Prostate gland (tissue), 2 donors: Measurements from ENCODE around the gene MYADML2. TPM values are rescaled to one million over a fixed set of nuclear protein-coding genes. Genes with fewer than 3 reads are reported as not detected.

ENCODE experiments used
- DNase-seq: peaks from one replicate; pipeline ENCODE4 v3.0.0-alpha.2; 2019; ENCODE audit warnings: low spot score
- H3K27ac ChIP-seq, 2 donors: fragments of 200-600 bp; sonication (generic); 2 replicates each; pipeline ENCODE4 v1.5.1; 2017 to 2019
- H3K27me3 ChIP-seq: fragments of 200-600 bp; sonication (generic); replicated peaks from 2 replicates; pipeline ENCODE4 v1.5.1; 2019; ENCODE audit not compliant: insufficient read depth
- H3K36me3 ChIP-seq, 2 donors: fragments of 200-600 bp; sonication (generic); 1 replicate in 1 of 2; 2 replicates in 1 of 2; pipeline versions ENCODE4 v1.5.1 to v1.8.1; 2017 to 2019
- H3K4me1 ChIP-seq: fragments of 200-600 bp; sonication (generic); replicated peaks from 2 replicates; pipeline ENCODE4 v1.5.1; 2019
- H3K4me3 ChIP-seq, 2 donors: fragments of 200-600 bp; sonication (generic); 2 replicates each; pipeline ENCODE4 v1.5.1; 2017 to 2019
- H3K9me3 ChIP-seq: fragments of 200-600 bp; sonication (generic); 2 replicates; pipeline ENCODE4 v1.5.1; 2017
- CTCF ChIP-seq, 4 experiments: fragments of 200-600 bp in 2 of 4; fragments of 450-650 bp in 2 of 4; sonication (generic) in 2 of 4; IDR thresholded peaks; 1 replicate in 3 of 4; 2 replicates in 1 of 4; pipeline ENCODE4 v1.5.1; 2016 to 2019; ENCODE audit warnings: antibody characterized with exemption in 4 of 4, mild to moderate bottlenecking in 2 of 4, moderate library complexity in 2 of 4
- POLR2A ChIP-seq: fragments of 450-650 bp; IDR thresholded peaks from one replicate; pipeline ENCODE4 v1.6.1; 2016; ENCODE audit warnings: antibody characterized with exemption, mild to moderate bottlenecking
- POLR2AphosphoS5 ChIP-seq: sonication (generic); formaldehyde crosslinking; IDR thresholded peaks from one replicate; pipeline ENCODE4 v1.6.1; 2017; ENCODE audit warnings: antibody characterized with exemption
- WGBS: methylation state at CpG from one replicate; pipeline ENCODE4 v1.1.5; 2018; 5-methylcytosine and 5-hydroxymethylcytosine counted together
- intact Hi-C: fragments of 100-400 bp; cut with DNase I; formaldehyde crosslinking; loops from one replicate; pipeline ENCODE4 v1.14.2; 2022
- total RNA-seq, 2 donors: library from RNA; depleted of rRNA; stranded (reverse); fragments of >200 nt; gene quantifications; one replicate each; pipeline ENCODE4 v1.1.0, GENCODE V29; 2016

MYADML2 gene
- total RNA-seq, 2 donors from 2014 or later, result 0.14 TPM; not detected in 1

- intact Hi-C loops, result no loop called here
- Histone ChIP-seq H3K27ac (no peak overlapping the region), H3K27me3 (no peaks in the 10 kb centered on the region), H3K4me3 (no peak overlapping the region), H3K36me3 (no peaks in the 10 kb centered on the region), H3K4me1 (peaks cover 10% of the 10 kb centered on the region), H3K9me3 (no peaks in the 10 kb centered on the region)
- no peak for TF ChIP-seq POLR2AphosphoS5
- no peak for TF ChIP-seq POLR2A
- no peak for TF ChIP-seq CTCF (IDR thresholded peaks at IDR 0.05)
- no peak for DNase-seq
- 91% methylated on average over 15 of the region's 15 CpGs for WGBS
These were observed 40.4 kb downstream of the MYADML2 start for GRCh38 chr17:81906476-81907218.

- no peak for TF ChIP-seq POLR2AphosphoS5
- no peak for TF ChIP-seq CTCF (IDR thresholded peaks at IDR 0.05)
- no peak for TF ChIP-seq POLR2A
- no peaks in the 10 kb centered on the region for H3K36me3 ChIP-seq
These were observed 41.0 kb downstream of the MYADML2 start for GRCh38 chr17:81905993-81906392.

GRCh38 chr17:81905424-81905875 lies 41.6 kb downstream of the MYADML2 start:
- WGBS, result 94% methylated on average over 16 of the region's 16 CpGs
- Histone ChIP-seq H3K4me1 (peaks cover 10% of the 10 kb centered on the region), H3K27me3 (no peaks in the 10 kb centered on the region), H3K9me3 (no peaks in the 10 kb centered on the region), H3K27ac (no peak overlapping the region), H3K4me3 (no peak overlapping the region), H3K36me3 (no peaks in the 10 kb centered on the region)
- no peak for DNase-seq
- TF ChIP-seq POLR2AphosphoS5 (no peak), POLR2A (no peak), CTCF (IDR thresholded peaks at IDR 0.05) (no peak)
- intact Hi-C loops, result no loop called here

More at GRCh38 chr17:81905993-81906392, 41.0 kb downstream of the MYADML2 start:
- Histone ChIP-seq H3K4me3 (no peak overlapping the region), H3K27ac (no peak overlapping the region), H3K27me3 (no peaks in the 10 kb centered on the region), H3K9me3 (no peaks in the 10 kb centered on the region), H3K4me1 (peaks cover 10% of the 10 kb centered on the region)
- intact Hi-C loops, result no loop called here
- DNase-seq, result no peak
- 92% methylated on average over 10 of the region's 10 CpGs for WGBS

GRCh38 chr17:81904600-81905423 lies 42.2 kb downstream of the MYADML2 start:
- Histone ChIP-seq H3K27ac (no peak overlapping the region), H3K27me3 (no peaks in the 10 kb centered on the region), H3K9me3 (no peaks in the 10 kb centered on the region), H3K36me3 (no peaks in the 10 kb centered on the region), H3K4me3 (no peak overlapping the region), H3K4me1 (peaks cover 10% of the 10 kb centered on the region)
- DNase-seq, result no peak
- TF ChIP-seq POLR2A (no peak), CTCF (IDR thresholded peaks at IDR 0.05) (no peak), POLR2AphosphoS5 (no peak)
- 92% methylated on average over 27 of the region's 28 CpGs for WGBS
- intact Hi-C loops, result no loop called here
